NCI-H526 treated with DMSO at 0.1 percent for 48 hours (cell line): ENCODE results near the gene STX10.
A peak's percentile ranks its signal among the peaks of the same experiment; 100 is the strongest.

Source experiments
- DNase-seq: peaks from one replicate; lab custom pipeline; 2025; lab: John Stamatoyannopoulos, UW

STX10 gene

GRCh38 chr19:13119627-13120026, 30.5 kb downstream of the STX10 start:
- DNase-seq: no peak

GRCh38 chr19:13118424-13119193, 31.6 kb downstream of the STX10 start:
- DNase-seq: no peak

GRCh38 chr19:13117772-13118423, 32.3 kb downstream of the STX10 start, which contains the start of gene NACC1:
NACC1 (plus strand) TSS chr19:13118264; CDS start chr19:13135208, 16,944 bp downstream.
- DNase-seq: peak; percentile 54

DNA sequence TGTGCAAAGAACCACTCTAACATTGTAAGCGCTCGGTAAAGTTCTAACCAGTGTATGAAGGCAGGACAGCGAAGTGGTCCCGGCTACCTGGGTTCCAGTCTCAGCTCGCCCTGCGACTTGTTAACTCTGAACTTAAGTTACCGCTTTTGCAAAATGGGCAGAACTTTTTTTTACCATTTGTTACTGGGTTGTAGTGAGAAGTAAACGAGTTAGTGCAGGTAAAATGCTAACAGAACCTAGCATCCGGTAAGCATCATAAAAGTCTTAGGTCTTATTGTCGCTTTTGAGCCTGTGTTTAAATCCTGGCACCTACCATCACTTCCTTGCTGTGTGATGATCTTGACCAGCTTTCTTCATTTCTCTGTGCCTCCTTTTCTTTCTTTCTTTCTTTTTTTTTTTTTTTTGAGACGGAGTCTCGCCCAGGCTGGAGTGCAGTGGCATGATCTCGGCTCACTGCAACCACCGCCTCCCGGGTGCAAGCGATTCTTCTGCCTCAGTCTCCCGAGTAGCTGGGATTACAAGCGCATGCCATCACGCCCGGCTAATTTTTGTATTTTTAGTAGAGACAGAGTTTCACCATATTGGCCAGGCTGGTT, 32.9 kb downstream of the STX10 start:
- DNase-seq: no peak

GRCh38 chr19:13116282-13117175, 33.6 kb downstream of the STX10 start, which contains the start of gene TRMT1:
TRMT1 (minus strand) TSS chr19:13116740; CDS start chr19:13116399, 341 bp downstream.
- DNase-seq: peak; percentile 54

- DNase-seq: no peak
These were observed 34.3 kb downstream of the STX10 start for GRCh38 chr19:13115936-13116281.

- DNase-seq: no peak
These were observed 37.6 kb downstream of the STX10 start for GRCh38 chr19:13112555-13112954.

DNA sequence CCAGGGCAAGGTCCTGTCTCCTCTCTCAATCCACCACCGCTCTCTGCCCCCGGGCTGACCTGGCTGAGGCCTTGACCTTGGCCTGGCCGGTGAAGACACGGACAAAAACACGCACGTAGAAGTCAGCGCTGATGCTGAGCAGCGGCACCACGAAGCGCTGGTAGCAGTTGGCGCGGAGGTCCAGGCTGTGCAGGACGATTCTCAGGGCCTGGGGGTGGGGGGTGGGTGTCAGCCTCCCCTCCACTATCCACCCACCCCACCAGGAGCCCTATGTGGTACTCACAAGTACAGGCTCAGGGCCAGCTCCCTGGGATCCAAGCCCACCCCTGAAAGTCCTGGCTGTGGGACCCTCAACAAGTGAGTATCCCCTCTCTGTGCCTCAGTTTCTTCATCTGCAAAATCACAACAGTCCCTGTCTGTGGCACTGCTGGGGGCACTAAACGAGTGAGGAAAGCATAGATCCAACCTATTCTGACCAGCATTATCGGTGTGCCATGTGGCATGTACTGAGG, 40.0 kb downstream of the STX10 start:
- no peak for DNase-seq

DNA sequence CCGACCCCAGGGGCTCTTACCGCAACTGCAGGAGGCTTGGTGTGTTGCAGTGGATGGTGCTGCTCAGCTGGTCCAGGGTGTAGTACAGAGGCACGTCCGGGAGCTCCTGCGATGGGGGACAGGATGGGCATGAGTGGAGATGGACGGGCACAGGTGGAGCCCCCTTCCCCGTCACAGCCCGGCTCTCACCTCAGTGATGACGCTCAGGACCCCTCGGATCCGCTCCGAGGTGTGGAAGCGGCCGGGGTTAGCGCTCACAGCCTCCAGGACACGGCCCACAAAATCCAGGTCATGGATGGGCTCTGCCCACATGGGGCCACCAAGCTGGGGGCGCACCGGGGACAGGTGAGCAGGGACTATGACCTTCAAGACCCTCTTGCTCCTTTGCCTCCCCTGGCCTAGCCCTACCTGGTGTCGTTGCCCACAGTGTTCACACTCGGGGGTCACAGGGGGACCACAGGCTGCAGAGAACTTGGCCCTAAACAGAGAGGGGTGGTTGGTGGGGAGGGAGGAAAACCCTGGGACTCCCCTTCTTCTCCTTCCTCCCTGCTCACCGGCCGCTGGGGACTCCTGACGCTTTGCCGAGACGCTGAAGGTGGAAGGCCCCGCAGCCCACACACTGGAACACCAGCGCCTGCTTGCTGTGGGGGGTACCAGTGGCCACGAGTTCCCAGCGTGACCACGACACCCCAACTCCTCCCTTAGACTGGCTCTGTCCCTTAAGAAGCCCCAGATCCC, 40.6 kb downstream of the STX10 start:
- DNase-seq: no peak

DNA sequence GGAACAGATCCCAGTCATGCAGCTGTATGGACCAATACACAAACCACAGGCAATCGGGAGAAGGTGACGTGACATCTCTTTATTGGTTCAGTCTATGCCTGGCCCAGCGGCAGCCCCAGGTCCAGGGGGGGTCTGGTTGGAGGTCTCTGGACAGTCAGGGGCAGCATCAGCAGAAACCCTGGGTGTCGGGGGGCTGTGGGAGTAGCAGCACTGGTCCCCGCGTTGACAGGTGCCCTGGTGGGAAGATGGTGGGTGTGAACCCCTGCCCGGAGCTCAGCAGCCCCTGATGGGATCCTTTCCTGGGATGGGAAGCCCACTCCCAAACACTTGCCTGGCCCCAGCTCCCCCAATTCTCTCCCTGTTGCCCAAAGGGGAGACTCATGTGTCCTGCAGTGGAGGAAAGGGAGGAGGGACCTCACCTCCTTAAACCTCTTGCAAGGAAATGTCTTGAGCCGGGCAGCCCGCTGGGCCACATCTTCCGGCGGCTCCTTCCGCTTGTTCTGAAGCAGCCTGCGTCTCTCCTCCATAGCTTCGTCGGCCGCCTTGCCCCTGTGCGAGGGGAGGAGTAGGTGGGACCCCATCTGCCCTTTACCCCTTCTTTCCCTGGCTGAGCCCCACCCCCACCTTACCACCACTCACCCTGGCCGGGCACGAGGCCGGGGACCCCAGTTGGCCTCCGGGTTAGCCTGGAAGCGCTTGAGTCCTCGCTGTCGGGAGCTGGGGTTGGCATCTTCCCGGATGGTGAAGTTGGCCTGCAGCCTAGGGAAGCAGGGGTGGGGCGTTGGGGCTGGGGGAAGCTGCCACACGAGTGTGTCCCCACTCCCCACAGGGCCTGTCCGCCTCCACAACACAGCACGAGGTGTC, 45.1 kb downstream of the STX10 start:
- DNase-seq: no peak

- DNase-seq: no peak
These were observed 45.8 kb downstream of the STX10 start for GRCh38 chr19:13104360-13104847.

DNA sequence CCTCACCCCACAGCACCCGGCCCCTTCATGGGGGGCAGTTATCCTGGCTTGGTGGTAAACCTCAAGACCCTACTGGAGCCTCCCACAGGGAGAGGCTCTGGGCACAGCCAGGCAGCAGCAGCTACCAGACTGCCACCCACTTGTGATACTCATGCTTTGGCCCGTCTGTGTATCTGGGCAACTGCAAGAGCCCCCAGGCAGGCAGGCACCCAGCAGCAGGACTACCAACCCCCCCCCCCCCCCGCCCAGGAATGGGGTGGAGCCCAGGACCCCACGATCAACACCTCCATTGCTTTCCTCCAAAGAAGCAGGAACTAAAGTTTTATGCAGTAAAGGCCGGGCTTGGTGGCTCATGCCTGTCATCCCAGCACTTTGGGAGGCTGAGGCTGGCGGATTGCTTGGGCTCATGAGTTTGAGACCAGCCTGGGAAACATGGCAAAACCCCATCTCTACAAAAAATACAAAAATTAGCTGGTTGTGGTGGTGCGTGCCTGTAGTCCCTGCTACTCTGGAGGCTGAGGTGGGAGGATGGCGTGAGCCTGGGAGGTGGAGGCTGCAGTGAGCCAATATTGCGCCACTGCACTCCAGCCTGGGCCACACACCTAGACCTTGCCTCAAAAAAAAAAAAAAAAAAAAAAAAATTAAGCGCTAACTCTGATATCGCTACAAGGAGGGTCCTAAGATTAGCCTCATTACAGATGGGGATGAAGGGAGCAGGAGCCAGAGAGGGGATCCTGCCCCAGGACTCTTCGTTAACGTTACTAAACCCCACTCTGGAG, 46.4 kb downstream of the STX10 start:
- DNase-seq: no peak

DNA sequence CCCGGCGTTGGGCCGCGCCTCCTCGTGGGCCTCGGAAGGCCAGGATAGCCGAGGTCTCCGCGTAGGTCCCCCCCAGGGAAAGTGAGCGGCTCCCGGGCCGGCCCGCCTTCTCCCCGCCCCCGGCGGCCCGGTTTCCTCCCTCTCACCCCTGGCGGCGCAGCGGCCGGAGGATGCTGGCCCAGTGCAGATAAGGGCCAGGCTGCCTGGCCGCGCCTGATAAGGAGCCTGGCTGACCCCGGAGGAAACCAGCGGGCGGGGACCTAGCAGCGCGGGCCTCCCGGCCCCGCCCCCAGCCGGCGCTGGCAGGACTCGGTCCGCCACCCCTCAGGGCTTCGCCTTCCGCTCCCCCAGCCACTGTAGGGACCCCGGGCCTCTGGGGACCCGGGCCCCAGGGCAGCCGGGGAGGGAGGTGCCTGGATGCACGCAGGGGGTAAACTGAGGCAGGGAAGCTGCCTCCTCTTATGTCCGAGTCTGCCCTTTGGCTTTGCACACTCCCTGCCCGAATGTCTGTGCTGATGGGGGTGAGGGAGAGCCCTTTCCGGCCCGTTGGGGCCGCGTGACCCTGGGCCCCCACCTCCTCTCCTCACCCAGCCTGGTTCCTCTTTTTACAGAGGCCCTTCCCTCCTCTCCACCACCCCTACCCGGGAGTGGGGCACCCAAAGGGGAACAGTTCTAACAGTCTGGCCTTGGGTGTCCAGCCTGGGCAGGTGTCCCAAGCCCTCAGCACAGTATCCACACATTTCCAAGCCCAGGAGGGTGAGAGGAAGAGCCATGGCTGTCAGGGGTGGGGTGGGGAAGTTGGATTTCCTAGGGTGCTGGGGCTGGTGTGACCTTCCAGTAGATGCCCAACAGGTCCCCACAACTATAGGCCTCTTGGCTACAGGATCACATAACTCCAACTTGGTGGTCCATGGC, 47.3 kb downstream of the STX10 start, which contains the start of gene LYL1:
TSS of gene LYL1 (minus strand) at position 193 of the 915 bp plus-strand sequence. CDS start 1,687 bp downstream, outside the sequence.
- no peak for DNase-seq

- DNase-seq: no peak
These were observed 47.8 kb downstream of the STX10 start for GRCh38 chr19:13102416-13102665.

DNA sequence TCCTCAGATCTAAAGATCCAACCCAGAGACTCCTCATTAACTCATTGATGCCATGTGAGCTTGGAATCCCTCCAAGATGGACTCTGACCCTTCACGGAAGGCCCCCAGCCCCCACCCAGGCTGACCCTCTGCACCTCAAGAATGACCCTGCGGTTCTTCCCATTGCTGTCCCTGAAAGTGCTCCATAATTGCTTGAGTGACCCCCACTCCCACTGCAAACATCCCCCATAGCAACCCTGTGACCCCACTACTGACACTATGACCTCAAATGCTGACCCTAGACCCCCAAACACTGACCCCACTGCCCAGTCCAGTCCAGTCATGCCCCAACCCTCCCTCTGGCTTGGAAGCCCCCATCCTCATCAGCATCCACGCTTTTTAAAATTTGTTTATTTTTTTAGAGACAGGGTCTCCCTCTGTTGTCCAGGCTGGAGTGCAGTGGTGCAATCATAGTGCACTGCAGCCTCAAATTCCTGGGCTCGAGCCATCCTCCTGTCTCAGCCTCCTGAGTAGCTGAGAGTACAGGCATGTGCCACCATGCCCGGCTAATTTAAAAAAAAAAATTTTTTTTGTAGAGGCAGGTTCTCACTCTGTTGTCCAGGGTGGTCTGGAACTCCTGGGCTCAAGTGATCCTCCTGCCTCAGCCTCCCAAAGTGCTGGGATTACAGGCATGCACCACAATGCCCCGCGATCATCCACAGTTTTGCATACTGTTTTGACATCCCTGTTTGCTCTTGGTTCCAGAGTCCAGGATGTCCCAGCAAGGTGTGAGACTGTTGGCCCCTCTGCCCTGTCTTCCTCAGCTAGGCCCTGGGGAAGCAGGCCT, 48.4 kb downstream of the STX10 start:
- no peak for DNase-seq

DNA sequence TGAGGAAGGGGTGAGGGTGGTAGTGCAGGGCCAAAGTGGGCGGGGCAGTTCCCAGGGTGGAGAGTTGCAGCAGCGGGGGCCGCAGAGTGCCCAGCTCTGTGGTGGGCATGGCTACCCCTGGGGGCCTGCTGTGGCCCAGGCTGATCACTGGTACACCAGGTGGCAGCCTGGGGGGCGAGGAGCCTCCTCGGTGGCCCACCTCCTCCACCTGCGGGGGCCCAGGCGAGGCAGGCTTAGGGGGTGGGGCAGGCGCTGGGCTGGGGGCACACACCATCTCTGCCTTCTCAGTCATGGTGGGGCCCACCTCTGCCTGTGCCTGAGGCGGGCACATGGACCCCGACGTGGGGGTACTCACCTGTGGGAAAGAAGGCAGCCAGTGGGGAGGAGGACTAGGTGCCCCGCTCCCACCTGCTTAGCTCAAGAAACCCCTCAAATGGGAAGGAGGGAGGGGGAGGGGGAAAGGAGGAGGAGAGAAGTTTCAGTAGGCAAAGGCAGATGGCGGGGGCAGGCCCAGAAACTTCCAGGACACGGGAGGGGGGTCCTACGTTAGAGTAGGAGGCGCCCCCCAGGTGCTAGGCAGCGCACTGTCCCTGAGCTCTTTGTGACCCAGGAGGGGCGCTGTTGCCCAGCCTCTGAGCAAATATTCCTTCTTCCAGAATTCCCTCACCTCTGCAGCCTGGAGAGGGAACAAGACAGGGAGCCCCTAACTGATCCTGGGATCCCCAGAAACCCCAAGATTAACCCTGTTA, 49.2 kb downstream of the STX10 start:
- DNase-seq: no peak
